ENCODE data around the gene DQX1. TPM values are rescaled to one million over a fixed set of nuclear protein-coding genes. Genes with fewer than 3 reads are reported as not detected.

The DQX1 gene
- total RNA-seq, 3 donors from 2014 or later (not counting 1 experiment from before 2014, with no cell fraction given): 0.21 to 0.43 TPM; not detected in 1

DNA sequence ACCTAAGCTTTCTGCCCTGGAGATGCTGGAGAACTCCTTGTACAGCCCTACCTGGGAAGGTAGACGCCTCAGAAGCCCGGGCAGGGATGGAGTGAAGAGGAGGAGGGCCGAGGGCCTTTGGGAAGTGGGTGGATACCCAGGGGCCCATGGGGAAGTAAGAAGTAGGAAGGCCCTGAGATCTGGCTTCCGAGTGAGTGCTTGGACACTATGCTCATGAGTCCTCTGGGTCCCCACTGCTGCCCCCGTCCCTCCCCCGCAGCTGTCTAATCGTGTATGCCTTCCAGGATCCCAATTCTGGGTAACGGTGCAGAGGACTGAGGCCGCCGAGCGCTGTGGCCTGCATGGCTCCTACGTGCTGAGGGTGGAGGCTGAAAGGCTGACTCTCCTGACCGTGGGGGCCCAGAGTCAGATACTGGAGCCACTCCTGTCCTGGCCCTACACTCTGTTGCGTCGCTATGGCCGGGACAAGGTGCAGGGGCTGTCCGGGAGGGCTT, 29.6 kb upstream of the DQX1 start:
- Mint-ChIP-seq H3K4me3 (peak overlapping the region; percentile 92), H3K27me3 (ENCODE audit: low read depth in 2 of 2) (peaks cover 10 to 20% of the 10 kb centered on the region in 2 donors), H3K36me3 (no peaks in the 10 kb centered on the region), H3K27ac (peak overlapping the region; percentile 80 to 89), H3K4me1 (peaks cover 14 to 42% of the 10 kb centered on the region in 2 donors), H3K9me3 (no peaks in the 10 kb centered on the region)
- intact Hi-C loops (cut with micrococcal nuclease): no loop called here
- TF ChIP-seq, protein P1, sequence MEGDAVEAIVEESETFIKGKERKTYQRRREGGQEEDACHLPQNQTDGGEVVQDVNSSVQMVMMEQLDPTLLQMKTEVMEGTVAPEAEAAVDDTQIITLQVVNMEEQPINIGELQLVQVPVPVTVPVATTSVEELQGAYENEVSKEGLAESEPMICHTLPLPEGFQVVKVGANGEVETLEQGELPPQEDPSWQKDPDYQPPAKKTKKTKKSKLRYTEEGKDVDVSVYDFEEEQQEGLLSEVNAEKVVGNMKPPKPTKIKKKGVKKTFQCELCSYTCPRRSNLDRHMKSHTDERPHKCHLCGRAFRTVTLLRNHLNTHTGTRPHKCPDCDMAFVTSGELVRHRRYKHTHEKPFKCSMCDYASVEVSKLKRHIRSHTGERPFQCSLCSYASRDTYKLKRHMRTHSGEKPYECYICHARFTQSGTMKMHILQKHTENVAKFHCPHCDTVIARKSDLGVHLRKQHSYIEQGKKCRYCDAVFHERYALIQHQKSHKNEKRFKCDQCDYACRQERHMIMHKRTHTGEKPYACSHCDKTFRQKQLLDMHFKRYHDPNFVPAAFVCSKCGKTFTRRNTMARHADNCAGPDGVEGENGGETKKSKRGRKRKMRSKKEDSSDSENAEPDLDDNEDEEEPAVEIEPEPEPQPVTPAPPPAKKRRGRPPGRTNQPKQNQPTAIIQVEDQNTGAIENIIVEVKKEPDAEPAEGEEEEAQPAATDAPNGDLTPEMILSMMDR (IDR thresholded peaks at IDR 0.05): no peak
- Histone ChIP-seq H3K27me3 (ENCODE audit: control insufficient read depth, insufficient read depth, low read length) (no peaks in the 10 kb centered on the region), H3K9me3 (ENCODE audit: control insufficient read depth, insufficient read depth, low read length) (no peaks in the 10 kb centered on the region), H3K36me3 (ENCODE audit: control insufficient read depth, insufficient read depth, low read length) (peaks cover 6% of the 10 kb centered on the region), H3K4me1 (ENCODE audit: control insufficient read depth, insufficient read depth, low read length) (peaks cover 24% of the 10 kb centered on the region), H3K27ac (ENCODE audit: low read length) (peak overlapping the region; percentile 66), H3K4me3 (ENCODE audit: low read length) (peak overlapping the region; percentile 70)
- 66% methylated on average over 17 of the region's 17 CpGs for WGBS (ENCODE audit: insufficient coverage)
- DNase-seq: no peak
- ATAC-seq: no peak

DNA sequence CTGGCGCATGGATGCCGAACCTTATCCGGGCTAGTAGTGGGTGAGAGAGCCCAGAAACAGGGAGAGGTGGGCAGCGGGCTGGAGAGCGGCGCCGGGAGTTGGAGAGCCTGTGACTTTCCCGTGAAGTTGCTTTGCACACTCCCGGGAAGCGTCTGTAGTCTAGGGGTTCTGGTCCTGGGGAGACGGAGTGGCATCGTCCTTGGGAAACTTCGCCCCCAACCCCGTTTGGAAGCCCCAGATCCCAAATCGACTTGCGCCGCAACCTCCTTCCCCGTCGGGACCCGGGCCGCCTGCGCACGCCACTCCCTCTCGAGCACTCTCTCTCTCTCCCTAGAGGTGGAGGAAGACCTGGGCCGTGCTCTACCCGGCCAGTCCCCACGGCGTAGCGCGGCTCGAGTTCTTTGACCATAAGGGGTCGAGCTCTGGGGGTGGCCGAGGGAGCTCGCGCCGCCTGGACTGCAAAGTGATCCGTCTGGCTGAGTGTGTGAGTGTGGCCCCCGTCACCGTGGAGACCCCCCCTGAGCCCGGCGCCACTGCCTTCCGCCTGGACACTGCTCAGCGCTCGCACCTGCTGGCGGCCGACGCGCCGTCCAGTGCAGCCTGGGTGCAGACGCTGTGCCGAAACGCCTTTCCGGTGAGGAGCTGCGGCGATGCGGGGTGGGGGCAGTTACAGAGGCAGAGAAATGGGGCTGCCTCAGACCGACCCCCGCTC, 28.9 kb upstream of the DQX1 start:
- TF ChIP-seq, protein P1 (IDR thresholded peaks at IDR 0.05): no peak
- under 1% methylated on average over 58 of the region's 58 CpGs for WGBS (ENCODE audit: insufficient coverage)
- peaks cover 5% of the 10 kb centered on the region for H3K27me3 ChIP-seq (ENCODE audit: control insufficient read depth, insufficient read depth, low read length)
- Mint-ChIP-seq H3K27me3 (ENCODE audit: low read depth in 2 of 2) (peaks cover 17 to 21% of the 10 kb centered on the region in 2 donors), H3K4me3 (peak overlapping the region; percentile 92), H3K36me3 (no peaks in the 10 kb centered on the region), H3K9me3 (no peaks in the 10 kb centered on the region), H3K27ac (peak overlapping the region; percentile 80 to 89), H3K4me1 (peaks cover 7 to 36% of the 10 kb centered on the region in 2 donors)
- peak; percentile 39 to 62 for DNase-seq
- peaks cover 6% of the 10 kb centered on the region for H3K36me3 ChIP-seq (ENCODE audit: control insufficient read depth, insufficient read depth, low read length)
- H3K4me1 ChIP-seq (ENCODE audit: control insufficient read depth, insufficient read depth, low read length): peaks cover 24% of the 10 kb centered on the region
- H3K27ac ChIP-seq (ENCODE audit: low read length): peak overlapping the region; percentile 66
- intact Hi-C loops (cut with micrococcal nuclease): no loop called here
- no peaks in the 10 kb centered on the region for H3K9me3 ChIP-seq (ENCODE audit: control insufficient read depth, insufficient read depth, low read length)
- peak overlapping the region; percentile 70 for H3K4me3 ChIP-seq (ENCODE audit: low read length)
- peak; percentile 52 to 64 (median 57) for ATAC-seq

DNA sequence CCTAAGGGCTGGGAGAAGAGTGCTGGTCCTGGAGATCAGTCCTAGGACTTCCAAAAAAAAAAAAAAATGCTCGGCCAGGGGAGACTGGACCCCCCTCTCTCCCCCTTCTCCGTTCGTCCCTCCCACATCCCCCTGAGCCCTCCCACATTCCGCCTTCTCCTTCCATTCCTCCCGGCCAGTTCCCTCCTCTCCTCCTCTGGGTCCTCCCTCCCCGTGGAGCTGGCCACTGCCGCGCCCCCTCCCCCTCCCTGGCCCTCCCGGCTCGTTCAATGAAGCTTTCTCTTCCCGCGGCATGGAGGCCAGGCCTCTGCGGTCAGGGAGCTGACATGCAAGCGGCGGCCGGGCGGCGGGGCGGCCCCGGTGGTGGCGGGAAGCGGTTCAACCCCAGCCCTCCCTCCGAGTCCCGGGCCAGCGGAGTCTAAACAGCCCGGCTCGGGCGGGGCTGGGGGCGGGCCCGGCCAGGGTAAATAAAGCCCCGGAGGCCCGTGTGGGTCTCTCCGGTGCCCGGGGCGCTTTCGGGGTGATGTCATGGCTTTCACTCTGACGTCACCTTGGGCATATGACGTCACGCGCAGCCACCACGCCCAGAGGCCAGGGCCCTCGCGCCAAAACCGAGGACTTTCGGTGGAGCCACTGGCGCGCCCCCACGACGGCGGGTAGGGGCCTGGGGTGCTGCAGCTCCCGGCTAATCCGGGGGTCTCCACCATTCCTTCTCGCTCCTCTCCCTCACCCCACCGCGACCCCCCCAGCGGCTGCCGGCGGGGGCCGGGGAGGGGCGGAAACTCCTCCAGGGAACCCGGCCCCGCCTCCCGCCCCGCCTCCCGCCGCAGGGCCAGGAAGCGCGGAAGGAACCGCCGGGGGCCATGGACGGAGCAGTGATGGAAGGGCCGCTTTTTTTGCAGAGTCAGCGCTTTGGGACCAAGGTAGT, 28.1 kb upstream of the DQX1 start, which contains the start of the genes DOK1 and LOXL3:
DOK1 (plus strand) TSS at position 829 of the 928 bp plus-strand sequence; CDS start at position 864, 35 bp downstream.
LOXL3 (minus strand) TSS at position 51 of the 928 bp plus-strand sequence. CDS start 1,308 bp downstream, outside the sequence.
- DNase-seq: peak; percentile 78 to 88
- H3K4me3 ChIP-seq (ENCODE audit: low read length): peak within 1 kb of the TSS; percentile 70
- peak within 1 kb of the TSS; percentile 66 for H3K27ac ChIP-seq (ENCODE audit: low read length)
- intact Hi-C loops (cut with micrococcal nuclease): no loop called here
- H3K27ac Mint-ChIP-seq: peak within 1 kb of the TSS; percentile 80 to 89
- no peaks in the 10 kb centered on the region for H3K9me3 ChIP-seq (ENCODE audit: control insufficient read depth, insufficient read depth, low read length)
- H3K9me3 Mint-ChIP-seq: no peaks in the 10 kb centered on the region
- peaks cover 12% of the 10 kb centered on the region for H3K27me3 ChIP-seq (ENCODE audit: control insufficient read depth, insufficient read depth, low read length)
- peak within 1 kb of the TSS; percentile 92 for H3K4me3 Mint-ChIP-seq
- H3K36me3 ChIP-seq (ENCODE audit: control insufficient read depth, insufficient read depth, low read length): peaks cover 6% of the 10 kb centered on the region
- TF ChIP-seq, protein P1 (IDR thresholded peaks at IDR 0.05): no peak
- peaks cover 25 to 28% of the 10 kb centered on the region in 2 donors for H3K27me3 Mint-ChIP-seq (ENCODE audit: low read depth in 2 of 2)
- peaks cover 7 to 36% of the 10 kb centered on the region in 2 donors for H3K4me1 Mint-ChIP-seq
- H3K36me3 Mint-ChIP-seq: no peaks in the 10 kb centered on the region
- ATAC-seq: peak; percentile 78 to 84 (median 81)
- under 1% methylated on average over 73 of the region's 73 CpGs for WGBS (ENCODE audit: insufficient coverage)
- peaks cover 31% of the 10 kb centered on the region for H3K4me1 ChIP-seq (ENCODE audit: control insufficient read depth, insufficient read depth, low read length)
